CD4-positive, alpha-beta memory T cell (primary cell): Measurements from ENCODE around the gene NCAN. TPM values are rescaled to one million over a fixed set of nuclear protein-coding genes. Genes with fewer than 3 reads are reported as not detected.
"Not testable (repeated sequence)": the region's sequence is repeated elsewhere in the genome, so short reads cannot be mapped to it uniquely, and the experiment has no call there.

Experiments used
- CTCF ChIA-PET: fragments of 350-600 bp; sonication (Branson Sonifier 250); formaldehyde crosslinking; loops from one replicate; lab custom pipeline; 2021; ENCODE audit warnings: inconsistent platforms; ENCODE audit not compliant: partially characterized antibody; lab: Charles Lee
- POLR2A ChIA-PET: fragments of 350-600 bp; sonication (Branson Sonifier 250); formaldehyde crosslinking; loops from one replicate; lab custom pipeline; 2021; ENCODE audit not compliant: partially characterized antibody; lab: Charles Lee
- DNase-seq, 5 donors: peaks; one replicate each; pipeline versions ENCODE4 v3.0.0 to v3.0.0-alpha.2; 2020 to 2022; ENCODE audit warnings: mixed read lengths in 1 of 5
- H3K27ac ChIP-seq: one replicate; pipeline ENCODE4 v1.7.0; 2013; ENCODE audit warnings: low read depth, low read length
- H3K27me3 ChIP-seq: 2 replicates; pipeline ENCODE4 v1.7.0; 2013; ENCODE audit warnings: mild to moderate bottlenecking, low read length, moderate library complexity; ENCODE audit not compliant: insufficient read depth
- H3K36me3 ChIP-seq: 2 replicates; pipeline ENCODE4 v1.7.0; 2013; ENCODE audit warnings: mild to moderate bottlenecking, low read length, moderate library complexity; ENCODE audit not compliant: insufficient read depth
- H3K4me1 ChIP-seq: 2 replicates; pipeline ENCODE4 v1.7.0; 2013; ENCODE audit warnings: mild to moderate bottlenecking, low read length, moderate library complexity; ENCODE audit not compliant: insufficient read depth
- H3K4me3 ChIP-seq, 2 donors: one replicate each; pipeline ENCODE4 v1.7.0; 2013; ENCODE audit warnings: low read length in 2 of 2, mild to moderate bottlenecking in 1 of 2
- H3K9me3 ChIP-seq, 2 donors: one replicate each; pipeline ENCODE4 v1.7.0; 2013; ENCODE audit warnings: low read length in 2 of 2, control low read depth in 1 of 2; ENCODE audit not compliant: control insufficient read depth in 1 of 2
- H3K27ac Mint-ChIP-seq, 7 donors: one replicate each; pipeline ENCODE4 v1.8.0; 2020 to 2021; ENCODE audit warnings: mixed read lengths in 7 of 7, mild to moderate bottlenecking in 6 of 7, inconsistent platforms in 3 of 7, moderate library complexity in 3 of 7
- H3K27me3 Mint-ChIP-seq, 2 donors: one replicate each; pipeline ENCODE4 v1.8.0; 2020 to 2021; ENCODE audit warnings: mixed read lengths in 2 of 2
- H3K36me3 Mint-ChIP-seq, 2 donors: one replicate each; pipeline ENCODE4 v1.8.0; 2020 to 2021; ENCODE audit warnings: mixed read lengths in 2 of 2, inconsistent platforms in 1 of 2, mild to moderate bottlenecking in 1 of 2
- H3K4me1 Mint-ChIP-seq, 4 donors: one replicate each; pipeline ENCODE4 v1.8.0; 2020 to 2021; ENCODE audit warnings: mixed read lengths in 4 of 4, mild to moderate bottlenecking in 1 of 4
- H3K4me3 Mint-ChIP-seq, 8 donors: one replicate each; pipeline ENCODE4 v1.8.0; 2020 to 2021; ENCODE audit warnings: mixed read lengths in 8 of 8, mild to moderate bottlenecking in 7 of 8, moderate library complexity in 6 of 8, inconsistent platforms in 3 of 8
- H3K9me3 Mint-ChIP-seq, 8 donors: one replicate each; pipeline ENCODE4 v1.8.0; 2020 to 2021; ENCODE audit warnings: mixed read lengths in 8 of 8, mild to moderate bottlenecking in 5 of 8, inconsistent platforms in 3 of 8, moderate library complexity in 1 of 8
- intact Hi-C: fragments of 100-400 bp; cut with micrococcal nuclease; formaldehyde crosslinking; loops from one replicate; pipeline ENCODE4 v1.15.1; 2023
- polyA plus RNA-seq, 2 donors: library from polyadenylated mRNA; unstranded; fragments of 300-500 nt; fragmentation: Illumina TruSeq; gene quantifications; one replicate each; pipeline ENCODE4 v1.2.3, GENCODE V29; 2021
- total RNA-seq, 2 experiments: library from RNA; stranded (reverse); gene quantifications; one replicate each; pipeline ENCODE4 v1.2.3, GENCODE V29; 2021

Gene NCAN
- total and polyA plus RNA-seq, 4 experiments from 2014 or later = not detected

DNA sequence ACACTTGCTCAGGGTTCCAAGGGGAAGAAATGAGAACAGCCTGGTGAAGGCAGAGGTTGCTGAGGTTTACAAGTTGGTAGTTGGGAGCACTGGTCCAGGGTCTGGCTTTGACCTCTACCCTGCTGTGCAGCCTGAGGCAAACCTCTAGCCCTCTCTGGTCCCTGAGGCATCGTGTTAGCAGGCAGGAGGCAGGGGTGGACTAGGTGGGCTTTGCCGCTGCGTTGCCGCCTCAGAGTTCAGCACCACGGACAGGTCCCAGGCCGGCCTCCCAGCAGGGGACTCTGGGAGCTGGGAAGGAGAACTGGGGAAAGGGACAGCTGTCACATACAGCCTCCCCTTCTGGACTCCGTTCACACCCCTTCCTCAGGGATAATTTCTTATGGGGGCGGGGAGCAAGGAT lies 3.1 kb downstream of the NCAN start:
- DNase-seq = peak in 1 of 5 donors; percentile 21
- no peak overlapping the region for H3K27ac Mint-ChIP-seq
- no peak overlapping the region for H3K4me3 Mint-ChIP-seq
- no peaks in the 10 kb centered on the region for H3K9me3 ChIP-seq
- intact Hi-C loops = no loop called here
- peaks cover 30% of the 10 kb centered on the region for H3K27me3 ChIP-seq
- no peak overlapping the region for H3K4me3 ChIP-seq
- H3K27me3 Mint-ChIP-seq = peaks cover 35 to 41% of the 10 kb centered on the region in 2 donors
- H3K4me1 ChIP-seq = no peaks in the 10 kb centered on the region
- POLR2A ChIA-PET = no interaction called here
- CTCF ChIA-PET = interaction anchor here (1.0 to 2.5 kb wide), 2 partner anchors 10 to 40 kb away, joined by 5 to 6 read pairs; no protein-coding TSS in a partner anchor
- no peaks in the 10 kb centered on the region for H3K36me3 Mint-ChIP-seq
- H3K27ac ChIP-seq = no peak overlapping the region
- H3K4me1 Mint-ChIP-seq = peaks cover 0 to 8% (median 3%) of the 10 kb centered on the region in 4 donors
- H3K9me3 Mint-ChIP-seq = peaks cover 0 to 6% (median 0%) of the 10 kb centered on the region in 8 donors
- no peaks in the 10 kb centered on the region for H3K36me3 ChIP-seq

GRCh38 chr19:19215792-19216191 lies 4.0 kb downstream of the NCAN start:
- no peaks in the 10 kb centered on the region for H3K36me3 ChIP-seq
- Mint-ChIP-seq H3K27ac (no peak overlapping the region), H3K36me3 (no peaks in the 10 kb centered on the region), H3K4me1 (peaks cover 0 to 8% (median 3%) of the 10 kb centered on the region in 4 donors), H3K4me3 (no peak overlapping the region), H3K27me3 (peaks cover 33 to 39% of the 10 kb centered on the region in 2 donors), H3K9me3 (peaks cover 0 to 6% (median 0%) of the 10 kb centered on the region in 8 donors)
- POLR2A ChIA-PET = no interaction called here
- intact Hi-C loops = no loop called here
- H3K4me3 ChIP-seq = no peak overlapping the region
- H3K9me3 ChIP-seq = no peaks in the 10 kb centered on the region
- peaks cover 30% of the 10 kb centered on the region for H3K27me3 ChIP-seq
- no peaks in the 10 kb centered on the region for H3K4me1 ChIP-seq
- DNase-seq = no peak
- H3K27ac ChIP-seq = no peak overlapping the region
- CTCF ChIA-PET = interaction anchor here (0.7 to 2.5 kb wide), 3 partner anchors 9 to 41 kb away, joined by 3 to 6 read pairs (median 5); no protein-coding TSS in a partner anchor

DNA sequence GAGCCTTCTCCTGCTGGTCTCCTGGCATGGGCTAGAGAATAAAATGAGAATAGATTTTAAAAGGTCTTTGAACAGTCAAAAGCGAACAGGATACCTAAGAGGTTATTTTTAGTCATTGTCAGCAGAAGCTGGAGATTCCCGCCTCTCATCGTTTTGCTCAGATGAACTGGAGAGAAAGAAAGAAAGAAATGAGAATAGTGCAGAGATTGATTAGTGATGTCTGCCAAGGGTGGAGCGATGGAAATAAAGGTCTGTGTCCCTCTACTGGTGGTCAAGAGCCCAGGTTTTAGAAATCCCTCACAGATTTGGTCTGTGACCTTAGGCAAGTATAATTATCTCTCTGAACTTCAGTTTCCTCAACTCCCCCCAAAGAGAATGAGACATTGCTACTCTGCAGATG lies 5.3 kb downstream of the NCAN start:
- Mint-ChIP-seq H3K4me3 (no peak overlapping the region), H3K27me3 (peaks cover 27 to 34% of the 10 kb centered on the region in 2 donors), H3K27ac (no peak overlapping the region), H3K36me3 (no peaks in the 10 kb centered on the region), H3K4me1 (peaks cover 0 to 8% (median under 1%) of the 10 kb centered on the region in 4 donors), H3K9me3 (peaks cover 0 to 6% (median 0%) of the 10 kb centered on the region in 8 donors)
- POLR2A ChIA-PET = no interaction called here
- H3K36me3 ChIP-seq = no peaks in the 10 kb centered on the region
- H3K27ac ChIP-seq = no peak overlapping the region
- intact Hi-C loops = no loop called here
- peaks cover 21% of the 10 kb centered on the region for H3K27me3 ChIP-seq
- no peak for DNase-seq
- H3K4me1 ChIP-seq = no peaks in the 10 kb centered on the region
- CTCF ChIA-PET = interaction anchor here (1.4 kb wide), 1 partner anchor 42 kb away, joined by 4 read pairs; no protein-coding TSS in a partner anchor
- no peak overlapping the region for H3K4me3 ChIP-seq
- no peaks in the 10 kb centered on the region for H3K9me3 ChIP-seq

DNA sequence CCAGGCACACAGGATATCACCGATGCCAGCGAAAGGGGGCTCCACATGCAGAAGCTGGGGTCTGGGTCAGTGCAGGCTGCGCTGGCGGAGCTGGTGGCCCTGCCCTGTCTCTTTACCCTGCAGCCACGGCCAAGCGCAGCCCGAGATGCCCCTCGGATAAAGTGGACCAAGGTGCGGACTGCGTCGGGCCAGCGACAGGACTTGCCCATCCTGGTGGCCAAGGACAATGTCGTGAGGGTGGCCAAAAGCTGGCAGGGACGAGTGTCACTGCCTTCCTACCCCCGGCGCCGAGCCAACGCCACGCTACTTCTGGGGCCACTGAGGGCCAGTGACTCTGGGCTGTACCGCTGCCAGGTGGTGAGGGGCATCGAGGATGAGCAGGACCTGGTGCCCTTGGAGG lies 7.2 kb downstream of the NCAN start:
- H3K36me3 Mint-ChIP-seq = no peaks in the 10 kb centered on the region
- CTCF ChIA-PET = no interaction called here

GRCh38 chr19:19221000-19221399 lies 9.2 kb downstream of the NCAN start:
- H3K27ac Mint-ChIP-seq, POLR2A ChIA-PET, H3K9me3 ChIP-seq, H3K9me3 Mint-ChIP-seq, H3K4me3 ChIP-seq, intact Hi-C loops, H3K4me3 Mint-ChIP-seq, DNase-seq, H3K27ac ChIP-seq, H3K36me3 ChIP-seq, H3K4me1 Mint-ChIP-seq, H3K27me3 ChIP-seq, H3K36me3 Mint-ChIP-seq: not testable (repeated sequence)
- H3K4me1 ChIP-seq = peaks cover 10% of the 10 kb centered on the region
- CTCF ChIA-PET = interaction anchor here (0.9 kb wide), 1 partner anchor 166 kb away, joined by 3 read pairs; no protein-coding TSS in a partner anchor
- peaks cover 7 to 12% of the 10 kb centered on the region in 2 donors for H3K27me3 Mint-ChIP-seq

More for the DNA sequence above, 7.2 kb downstream of the NCAN start:
- DNase-seq = no peak
- POLR2A ChIA-PET = no interaction called here
- Histone ChIP-seq H3K27ac (no peak overlapping the region), H3K4me1 (no peaks in the 10 kb centered on the region), H3K4me3 (no peak overlapping the region), H3K9me3 (no peaks in the 10 kb centered on the region), H3K27me3 (peaks cover 3% of the 10 kb centered on the region), H3K36me3 (no peaks in the 10 kb centered on the region)
- Mint-ChIP-seq H3K4me1 (peaks cover 0 to 8% (median 0%) of the 10 kb centered on the region in 4 donors), H3K4me3 (no peak overlapping the region), H3K27me3 (peaks cover 19 to 24% of the 10 kb centered on the region in 2 donors), H3K27ac (no peak overlapping the region), H3K9me3 (peaks cover 0 to 6% (median 0%) of the 10 kb centered on the region in 8 donors)
- intact Hi-C loops = no loop called here

DNA sequence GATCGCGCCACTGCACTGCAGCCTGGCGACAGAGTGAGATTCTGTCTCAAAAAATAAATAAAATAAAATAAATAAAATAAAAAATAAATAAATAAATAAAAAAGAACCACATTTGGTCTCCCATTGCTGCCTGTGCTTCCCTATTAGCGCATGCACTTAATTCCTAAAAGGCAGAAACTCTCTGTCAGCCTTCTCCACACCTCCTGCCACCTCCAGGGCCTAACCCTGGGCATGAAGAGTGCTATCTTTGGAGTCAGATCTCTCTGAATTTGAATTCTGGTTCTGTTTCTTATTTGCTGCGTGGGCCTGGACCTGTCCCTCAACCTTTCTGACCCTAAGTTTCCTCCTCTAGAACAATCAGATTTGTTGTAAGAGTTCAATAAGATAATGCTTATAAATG lies 11.3 kb downstream of the NCAN start:
- no peak overlapping the region for H3K27ac ChIP-seq
- H3K4me1 ChIP-seq = peaks cover 10% of the 10 kb centered on the region
- H3K27me3 Mint-ChIP-seq = peaks cover 1 to 11% of the 10 kb centered on the region in 2 donors
- H3K9me3 Mint-ChIP-seq = no peaks in the 10 kb centered on the region
- DNase-seq = no peak
- intact Hi-C loops = no loop called here
- no peaks in the 10 kb centered on the region for H3K36me3 ChIP-seq
- CTCF ChIA-PET = interaction anchor here (1.4 to 3.4 kb wide), 2 partner anchors 48 to 49 kb away, joined by 4 to 18 read pairs; no protein-coding TSS in a partner anchor
- no peak overlapping the region for H3K27ac Mint-ChIP-seq
- POLR2A ChIA-PET = no interaction called here
- H3K9me3 ChIP-seq = no peaks in the 10 kb centered on the region
- no peaks in the 10 kb centered on the region for H3K27me3 ChIP-seq
- H3K4me3 ChIP-seq = no peak overlapping the region
- H3K4me3 Mint-ChIP-seq = no peak overlapping the region
- H3K4me1 Mint-ChIP-seq = peaks cover 0 to 5% (median 2%) of the 10 kb centered on the region in 4 donors
- no peaks in the 10 kb centered on the region for H3K36me3 Mint-ChIP-seq

- H3K27ac Mint-ChIP-seq = no peak overlapping the region
- H3K4me1 ChIP-seq = peaks cover 10% of the 10 kb centered on the region
- no peaks in the 10 kb centered on the region for H3K27me3 ChIP-seq
- H3K27ac ChIP-seq = no peak overlapping the region
- no peak for DNase-seq
- peaks cover 0 to 5% (median 2%) of the 10 kb centered on the region in 4 donors for H3K4me1 Mint-ChIP-seq
- H3K9me3 Mint-ChIP-seq = no peaks in the 10 kb centered on the region
- no peaks in the 10 kb centered on the region for H3K9me3 ChIP-seq
- intact Hi-C loops = no loop called here
- peak overlapping the region in 2 of 8 donors; percentile 49 to 52 for H3K4me3 Mint-ChIP-seq
- no peaks in the 10 kb centered on the region for H3K36me3 Mint-ChIP-seq
- no peaks in the 10 kb centered on the region for H3K36me3 ChIP-seq
- no peak overlapping the region for H3K4me3 ChIP-seq
- ChIA-PET CTCF (interaction anchor here (1.8 to 3.4 kb wide), 4 partner anchors 8 to 77 kb away, joined by 5 to 22 read pairs (median 13); no protein-coding TSS in a partner anchor), POLR2A (interaction anchor here (3.0 kb wide), 1 partner anchor 32 kb away, joined by 9 read pairs; the partner anchor contains the start of genes BORCS8 and RFXANK)
- H3K27me3 Mint-ChIP-seq = peaks cover 4 to 11% of the 10 kb centered on the region in 2 donors
These were observed 11.9 kb downstream of the NCAN start for GRCh38 chr19:19223636-19224035.
